HCT116 (cell line): ENCODE results near the gene SLC30A10.

Source experiments
- ELF1 ChIP-seq: IDR thresholded peaks from 2 replicates; pipeline ENCODE4 v1.6.1; 2012; ENCODE audit warnings: low read depth, borderline replicate concordance
- EZH2 ChIP-seq: fragments of 200-600 bp; sonication (generic); IDR thresholded peaks from 2 replicates; pipeline ENCODE4 v1.6.1; 2017; ENCODE audit warnings: antibody characterized with exemption, mixed run types
- EZH2phosphoT487 ChIP-seq: fragments of 200-600 bp; IDR thresholded peaks from 2 replicates; pipeline ENCODE4 v1.6.1; 2018; ENCODE audit warnings: antibody characterized with exemption, borderline replicate concordance
- POLR2A ChIP-seq: IDR thresholded peaks from 2 replicates; pipeline ENCODE4 v1.7.0; 2011; ENCODE audit warnings: borderline replicate concordance; ENCODE audit not compliant: insufficient read depth, insufficient read length; ENCODE audit errors: extremely low read depth
- RAD21 ChIP-seq: IDR thresholded peaks from 2 replicates; pipeline ENCODE4 v1.6.1; 2012; ENCODE audit warnings: low read depth, mild to moderate bottlenecking
- SP1 ChIP-seq: IDR thresholded peaks from 2 replicates; pipeline ENCODE4 v1.6.1; 2012; ENCODE audit warnings: low read depth
- TCF7L2 ChIP-seq: IDR thresholded peaks from 2 replicates; pipeline ENCODE4 v1.7.0; 2011; ENCODE audit warnings: borderline replicate concordance, inconsistent platforms; ENCODE audit not compliant: insufficient read depth, insufficient read length; ENCODE audit errors: extremely low read depth
- YY1 ChIP-seq: IDR thresholded peaks from 2 replicates; pipeline ENCODE4 v1.6.1; 2011; ENCODE audit warnings: low read length, low read depth, moderate library complexity, mild to moderate bottlenecking; ENCODE audit not compliant: insufficient replicate concordance; ENCODE audit errors: extremely low read depth
- ZNF274 ChIP-seq: fragments of 200-500 bp; sonication (Bioruptor generic); IDR thresholded peaks from 2 replicates; pipeline ENCODE4 v1.6.1; 2014; ENCODE audit warnings: mild to moderate bottlenecking, low read depth, low read length, inconsistent platforms
- TF ChIP-seq, protein P1 (sequence below): IDR thresholded peaks from 2 replicates; pipeline ENCODE4 v1.6.1; 2012; ENCODE audit warnings: low read depth
- TF ChIP-seq, protein P2 (sequence below), 3 experiments: fragments of 200-600 bp in 1 of 3; sonication (generic) in 1 of 3; IDR thresholded peaks in 2 of 3; conservative IDR thresholded peaks in 1 of 3; 2 replicates each; pipeline ENCODE4 v1.5.1; 2012 to 2017; ENCODE audit warnings: low read depth in 2 of 3, low read length in 2 of 3, antibody characterized with exemption in 1 of 3, borderline replicate concordance in 1 of 3, control low read depth in 1 of 3, mild to moderate bottlenecking in 1 of 3, mixed read lengths in 1 of 3, mixed run types in 1 of 3, moderate library complexity in 1 of 3; ENCODE audit not compliant: insufficient read depth in 1 of 3

DNA sequence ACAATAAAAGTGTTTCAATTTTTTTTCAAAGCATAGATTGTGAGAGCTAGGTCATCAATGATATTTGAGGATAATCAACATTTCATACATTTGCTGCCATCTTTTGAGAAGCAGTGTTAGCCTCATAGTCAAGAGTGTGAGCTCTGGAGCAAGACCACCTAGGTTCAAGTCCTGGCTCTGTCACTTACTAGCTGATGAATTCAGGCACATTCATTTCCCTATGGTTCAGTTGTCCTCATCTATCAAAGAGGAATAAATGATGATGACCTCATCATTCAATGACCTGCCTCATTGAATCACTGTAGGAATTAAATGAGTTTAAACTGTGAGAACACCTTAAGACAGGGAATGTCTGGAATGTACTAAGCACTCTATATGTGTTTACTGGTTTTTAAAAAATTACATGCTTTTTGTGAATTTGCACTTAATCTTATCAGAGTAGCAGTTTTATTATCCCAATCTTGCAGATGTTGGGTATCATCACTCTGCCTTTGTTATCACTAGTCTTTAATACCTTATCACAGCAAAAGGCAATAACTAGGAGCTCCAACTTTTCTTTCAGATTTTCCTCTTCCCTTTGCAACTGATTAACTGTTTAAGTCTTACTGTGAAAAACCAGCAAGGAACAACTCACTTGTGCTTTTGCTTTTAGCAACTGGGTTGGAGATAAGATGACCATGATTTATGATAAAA, 47.4 kb downstream of the SLC30A10 start:
- TF ChIP-seq, protein P1, sequence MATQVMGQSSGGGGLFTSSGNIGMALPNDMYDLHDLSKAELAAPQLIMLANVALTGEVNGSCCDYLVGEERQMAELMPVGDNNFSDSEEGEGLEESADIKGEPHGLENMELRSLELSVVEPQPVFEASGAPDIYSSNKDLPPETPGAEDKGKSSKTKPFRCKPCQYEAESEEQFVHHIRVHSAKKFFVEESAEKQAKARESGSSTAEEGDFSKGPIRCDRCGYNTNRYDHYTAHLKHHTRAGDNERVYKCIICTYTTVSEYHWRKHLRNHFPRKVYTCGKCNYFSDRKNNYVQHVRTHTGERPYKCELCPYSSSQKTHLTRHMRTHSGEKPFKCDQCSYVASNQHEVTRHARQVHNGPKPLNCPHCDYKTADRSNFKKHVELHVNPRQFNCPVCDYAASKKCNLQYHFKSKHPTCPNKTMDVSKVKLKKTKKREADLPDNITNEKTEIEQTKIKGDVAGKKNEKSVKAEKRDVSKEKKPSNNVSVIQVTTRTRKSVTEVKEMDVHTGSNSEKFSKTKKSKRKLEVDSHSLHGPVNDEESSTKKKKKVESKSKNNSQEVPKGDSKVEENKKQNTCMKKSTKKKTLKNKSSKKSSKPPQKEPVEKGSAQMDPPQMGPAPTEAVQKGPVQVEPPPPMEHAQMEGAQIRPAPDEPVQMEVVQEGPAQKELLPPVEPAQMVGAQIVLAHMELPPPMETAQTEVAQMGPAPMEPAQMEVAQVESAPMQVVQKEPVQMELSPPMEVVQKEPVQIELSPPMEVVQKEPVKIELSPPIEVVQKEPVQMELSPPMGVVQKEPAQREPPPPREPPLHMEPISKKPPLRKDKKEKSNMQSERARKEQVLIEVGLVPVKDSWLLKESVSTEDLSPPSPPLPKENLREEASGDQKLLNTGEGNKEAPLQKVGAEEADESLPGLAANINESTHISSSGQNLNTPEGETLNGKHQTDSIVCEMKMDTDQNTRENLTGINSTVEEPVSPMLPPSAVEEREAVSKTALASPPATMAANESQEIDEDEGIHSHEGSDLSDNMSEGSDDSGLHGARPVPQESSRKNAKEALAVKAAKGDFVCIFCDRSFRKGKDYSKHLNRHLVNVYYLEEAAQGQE: no peak
- TF ChIP-seq TCF7L2 (no peak), ELF1 (no peak), POLR2A (no peak), YY1 (no peak), EZH2 (no peak), EZH2phosphoT487 (no peak), SP1 (no peak), ZNF274 (no peak), RAD21 (no peak)
- TF ChIP-seq, protein P2, sequence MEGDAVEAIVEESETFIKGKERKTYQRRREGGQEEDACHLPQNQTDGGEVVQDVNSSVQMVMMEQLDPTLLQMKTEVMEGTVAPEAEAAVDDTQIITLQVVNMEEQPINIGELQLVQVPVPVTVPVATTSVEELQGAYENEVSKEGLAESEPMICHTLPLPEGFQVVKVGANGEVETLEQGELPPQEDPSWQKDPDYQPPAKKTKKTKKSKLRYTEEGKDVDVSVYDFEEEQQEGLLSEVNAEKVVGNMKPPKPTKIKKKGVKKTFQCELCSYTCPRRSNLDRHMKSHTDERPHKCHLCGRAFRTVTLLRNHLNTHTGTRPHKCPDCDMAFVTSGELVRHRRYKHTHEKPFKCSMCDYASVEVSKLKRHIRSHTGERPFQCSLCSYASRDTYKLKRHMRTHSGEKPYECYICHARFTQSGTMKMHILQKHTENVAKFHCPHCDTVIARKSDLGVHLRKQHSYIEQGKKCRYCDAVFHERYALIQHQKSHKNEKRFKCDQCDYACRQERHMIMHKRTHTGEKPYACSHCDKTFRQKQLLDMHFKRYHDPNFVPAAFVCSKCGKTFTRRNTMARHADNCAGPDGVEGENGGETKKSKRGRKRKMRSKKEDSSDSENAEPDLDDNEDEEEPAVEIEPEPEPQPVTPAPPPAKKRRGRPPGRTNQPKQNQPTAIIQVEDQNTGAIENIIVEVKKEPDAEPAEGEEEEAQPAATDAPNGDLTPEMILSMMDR (IDR thresholded peaks at IDR 0.05 in 2 of 3, conservative IDR thresholded peaks at IDR 0.05 in 1 of 3; ENCODE audit: borderline replicate concordance in 1 of 3, insufficient read depth in 1 of 3, low read depth in 2 of 3, low read length in 2 of 3): no peak
